ENCODE data around the gene BEND5.

Gene BEND5

DNA sequence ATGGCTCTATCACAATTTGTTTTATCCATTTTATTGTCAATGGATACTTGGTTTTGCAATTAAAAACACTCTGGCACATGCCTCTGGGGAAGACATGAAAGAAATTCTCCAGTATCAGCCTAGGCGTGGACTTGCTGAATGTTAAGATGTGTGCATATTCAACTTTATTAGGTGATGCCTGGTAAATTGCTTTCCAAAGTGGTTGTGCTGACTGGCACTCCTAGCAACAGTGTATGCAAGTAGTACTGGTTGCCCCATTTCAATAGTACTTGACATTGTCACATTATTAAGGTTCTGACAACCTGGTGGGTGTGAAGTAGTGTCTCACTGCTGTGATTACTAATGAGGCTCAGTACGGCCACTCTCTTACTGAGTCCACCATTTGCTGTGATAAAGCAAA, 48.1 kb downstream of the BEND5 start:
- no peak for DNase-seq
- no peak overlapping the region for H3K27ac ChIP-seq (ENCODE audit: insufficient read depth, low read length, poor library complexity, severe bottlenecking)
- no peaks in the 10 kb centered on the region for H3K4me1 ChIP-seq (ENCODE audit: control insufficient read depth, insufficient read depth, low read length, poor library complexity, severe bottlenecking)
- H3K4me3 ChIP-seq (ENCODE audit: insufficient read depth, low read depth, low read length, poor library complexity, severe bottlenecking) = no peak overlapping the region
- no peaks in the 10 kb centered on the region for H3K27me3 ChIP-seq (replicated peaks; ENCODE audit: control insufficient read depth, insufficient read depth, low read length, poor library complexity, severe bottlenecking)
- H3K9me3 ChIP-seq (ENCODE audit: control insufficient read depth, low read length) = no peaks in the 10 kb centered on the region
- no peaks in the 10 kb centered on the region for H3K36me3 ChIP-seq (ENCODE audit: control insufficient read depth, insufficient read depth, low read length)

DNA sequence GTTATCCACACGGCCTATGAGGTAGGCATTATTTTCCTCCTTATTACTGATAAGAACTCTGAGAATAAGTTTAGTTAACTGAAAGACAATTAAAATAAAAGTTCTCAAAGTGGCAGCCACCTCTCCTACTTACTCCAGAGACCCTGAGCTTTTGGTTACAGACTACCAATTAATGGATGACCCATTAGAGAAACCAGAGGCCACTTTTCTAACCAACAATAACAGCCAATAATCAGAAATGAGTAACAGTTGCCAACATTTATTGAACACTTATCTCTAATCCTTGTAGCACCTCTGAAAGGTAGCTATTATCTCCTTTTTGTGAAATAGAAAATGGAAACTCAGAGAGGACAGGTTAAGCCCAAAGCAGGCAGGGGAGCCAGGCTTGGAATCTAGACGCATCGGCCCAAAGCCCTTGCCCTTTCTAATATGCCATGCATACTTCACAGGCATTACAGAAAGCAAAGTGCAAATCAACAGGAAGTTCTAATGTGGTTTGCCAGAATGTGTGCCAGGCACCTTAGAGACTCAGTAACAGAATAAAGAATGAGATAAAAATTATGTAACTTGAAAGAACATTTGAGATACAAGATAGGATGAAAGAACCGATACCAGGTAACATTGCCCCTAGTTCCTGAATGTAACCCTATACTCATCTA, 50.0 kb downstream of the BEND5 start:
- no peak for DNase-seq
- H3K4me3 ChIP-seq (ENCODE audit: insufficient read depth, low read depth, low read length, poor library complexity, severe bottlenecking) = no peak overlapping the region
- H3K36me3 ChIP-seq (ENCODE audit: control insufficient read depth, insufficient read depth, low read length) = no peaks in the 10 kb centered on the region
- H3K9me3 ChIP-seq (ENCODE audit: control insufficient read depth, low read length) = no peaks in the 10 kb centered on the region
- no peaks in the 10 kb centered on the region for H3K27me3 ChIP-seq (replicated peaks; ENCODE audit: control insufficient read depth, insufficient read depth, low read length, poor library complexity, severe bottlenecking)
- H3K4me1 ChIP-seq (ENCODE audit: control insufficient read depth, insufficient read depth, low read length, poor library complexity, severe bottlenecking) = no peaks in the 10 kb centered on the region
- no peak overlapping the region for H3K27ac ChIP-seq (ENCODE audit: insufficient read depth, low read length, poor library complexity, severe bottlenecking)

DNA sequence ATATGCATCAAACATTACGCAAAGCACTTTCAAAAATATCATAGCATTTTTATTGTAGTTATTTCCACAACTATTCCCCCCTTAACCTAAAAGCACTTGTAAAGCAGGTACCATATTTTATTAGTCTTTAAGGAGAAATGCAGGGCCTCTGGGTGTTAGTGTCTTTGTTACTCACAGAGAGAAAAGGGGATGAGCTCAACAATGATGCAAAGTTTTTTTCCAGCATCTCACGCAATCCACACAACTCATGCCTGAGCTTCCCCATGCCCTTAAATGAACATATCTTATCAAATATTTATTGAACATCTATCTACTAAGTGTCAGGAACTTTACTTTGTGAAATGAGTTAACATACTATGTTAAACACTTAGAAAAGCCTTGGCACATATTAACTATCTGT, 50.6 kb downstream of the BEND5 start:
- H3K4me3 ChIP-seq (ENCODE audit: insufficient read depth, low read depth, low read length, poor library complexity, severe bottlenecking) = no peak overlapping the region
- no peak for DNase-seq
- no peaks in the 10 kb centered on the region for H3K36me3 ChIP-seq (ENCODE audit: control insufficient read depth, insufficient read depth, low read length)
- no peaks in the 10 kb centered on the region for H3K9me3 ChIP-seq (ENCODE audit: control insufficient read depth, low read length)
- H3K4me1 ChIP-seq (ENCODE audit: control insufficient read depth, insufficient read depth, low read length, poor library complexity, severe bottlenecking) = no peaks in the 10 kb centered on the region
- H3K27ac ChIP-seq (ENCODE audit: insufficient read depth, low read length, poor library complexity, severe bottlenecking) = no peak overlapping the region
- no peaks in the 10 kb centered on the region for H3K27me3 ChIP-seq (replicated peaks; ENCODE audit: control insufficient read depth, insufficient read depth, low read length, poor library complexity, severe bottlenecking)

DNA sequence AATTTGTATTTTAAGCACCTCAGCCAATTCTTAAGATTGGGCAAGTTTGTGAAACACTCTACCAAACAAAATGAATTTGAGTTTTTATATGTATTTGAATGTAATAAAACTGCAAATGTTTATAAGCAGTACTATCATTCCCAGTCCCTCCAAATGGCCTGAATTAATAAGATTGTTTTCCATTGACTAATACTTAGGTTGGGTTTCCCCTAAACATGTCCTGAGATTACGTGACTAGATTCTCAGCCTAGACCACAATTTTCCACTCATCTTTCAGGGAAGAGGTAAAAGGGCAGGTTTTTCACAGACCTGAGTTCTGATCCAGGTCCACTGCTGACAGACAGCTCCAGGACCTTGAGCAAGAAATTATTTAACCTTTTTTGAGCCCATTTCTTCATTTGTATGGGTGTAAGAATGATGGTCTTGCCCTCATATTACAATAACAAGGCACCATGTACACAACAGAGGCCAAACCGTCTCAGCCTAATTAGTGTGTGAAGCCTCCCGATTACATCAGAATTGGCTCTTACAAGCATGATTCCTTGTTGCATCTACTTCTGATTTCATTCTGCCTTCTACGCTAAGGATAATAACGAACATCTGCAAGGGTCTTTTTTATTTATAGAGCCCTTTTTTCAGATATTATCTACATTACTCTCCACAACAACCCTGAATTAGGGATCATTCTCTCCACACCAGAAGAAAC, 51.2 kb downstream of the BEND5 start:
- Histone ChIP-seq H3K9me3 (ENCODE audit: control insufficient read depth, low read length) (no peaks in the 10 kb centered on the region), H3K27me3 (replicated peaks; ENCODE audit: control insufficient read depth, insufficient read depth, low read length, poor library complexity, severe bottlenecking) (no peaks in the 10 kb centered on the region), H3K4me3 (ENCODE audit: insufficient read depth, low read depth, low read length, poor library complexity, severe bottlenecking) (no peak overlapping the region), H3K4me1 (ENCODE audit: control insufficient read depth, insufficient read depth, low read length, poor library complexity, severe bottlenecking) (no peaks in the 10 kb centered on the region), H3K36me3 (ENCODE audit: control insufficient read depth, insufficient read depth, low read length) (no peaks in the 10 kb centered on the region), H3K27ac (ENCODE audit: insufficient read depth, low read length, poor library complexity, severe bottlenecking) (no peak overlapping the region)
- no peak for DNase-seq

DNA sequence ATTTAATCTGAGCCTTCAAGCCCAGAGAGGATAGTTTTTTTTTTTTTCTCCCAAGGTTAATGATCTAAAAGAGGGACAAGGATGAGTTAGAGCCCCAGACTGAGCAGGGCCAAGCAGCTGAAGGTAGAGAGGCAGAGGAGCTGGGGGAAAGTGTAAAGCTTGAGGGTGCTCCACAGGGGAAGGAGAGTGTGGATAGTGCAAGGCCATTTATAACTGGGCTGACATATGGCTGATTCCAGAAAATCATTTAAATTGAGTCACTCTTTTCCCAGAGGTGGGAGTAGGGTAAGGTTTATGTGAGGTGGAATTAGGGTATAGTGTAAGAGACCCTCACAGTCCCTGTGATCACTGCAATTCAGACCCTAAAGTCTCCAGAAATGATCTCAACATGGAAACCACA, 55.8 kb downstream of the BEND5 start:
- H3K36me3 ChIP-seq (ENCODE audit: control insufficient read depth, insufficient read depth, low read length) = no peaks in the 10 kb centered on the region
- H3K4me3 ChIP-seq (ENCODE audit: insufficient read depth, low read depth, low read length, poor library complexity, severe bottlenecking) = no peak overlapping the region
- no peak for DNase-seq
- H3K27me3 ChIP-seq (replicated peaks; ENCODE audit: control insufficient read depth, insufficient read depth, low read length, poor library complexity, severe bottlenecking) = no peaks in the 10 kb centered on the region
- no peaks in the 10 kb centered on the region for H3K4me1 ChIP-seq (ENCODE audit: control insufficient read depth, insufficient read depth, low read length, poor library complexity, severe bottlenecking)
- no peak overlapping the region for H3K27ac ChIP-seq (ENCODE audit: insufficient read depth, low read length, poor library complexity, severe bottlenecking)
- H3K9me3 ChIP-seq (ENCODE audit: control insufficient read depth, low read length) = no peaks in the 10 kb centered on the region

DNA sequence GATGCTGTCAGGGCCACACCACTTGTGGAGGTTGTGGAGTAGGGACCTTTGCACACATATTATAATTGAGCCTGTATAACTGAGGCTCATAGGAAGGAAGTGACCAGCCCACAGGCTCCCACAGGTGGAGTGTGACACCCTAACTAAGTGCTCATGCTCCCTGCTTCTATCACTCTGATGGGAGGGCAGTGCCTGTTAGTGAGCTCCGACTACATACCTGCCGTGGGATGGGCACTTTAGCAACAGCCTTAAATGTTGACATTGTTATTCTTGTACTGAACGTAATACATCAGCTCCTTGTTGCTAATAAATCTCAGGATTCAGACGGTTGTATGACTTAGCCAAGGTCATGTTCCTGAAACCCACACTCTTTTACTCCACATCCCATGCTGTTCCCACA, 58.0 kb downstream of the BEND5 start:
- Histone ChIP-seq H3K27me3 (replicated peaks; ENCODE audit: control insufficient read depth, insufficient read depth, low read length, poor library complexity, severe bottlenecking) (no peaks in the 10 kb centered on the region), H3K27ac (ENCODE audit: insufficient read depth, low read length, poor library complexity, severe bottlenecking) (no peak overlapping the region), H3K4me3 (ENCODE audit: insufficient read depth, low read depth, low read length, poor library complexity, severe bottlenecking) (no peak overlapping the region), H3K9me3 (ENCODE audit: control insufficient read depth, low read length) (no peaks in the 10 kb centered on the region), H3K36me3 (ENCODE audit: control insufficient read depth, insufficient read depth, low read length) (no peaks in the 10 kb centered on the region), H3K4me1 (ENCODE audit: control insufficient read depth, insufficient read depth, low read length, poor library complexity, severe bottlenecking) (no peaks in the 10 kb centered on the region)
- DNase-seq = no peak

DNA sequence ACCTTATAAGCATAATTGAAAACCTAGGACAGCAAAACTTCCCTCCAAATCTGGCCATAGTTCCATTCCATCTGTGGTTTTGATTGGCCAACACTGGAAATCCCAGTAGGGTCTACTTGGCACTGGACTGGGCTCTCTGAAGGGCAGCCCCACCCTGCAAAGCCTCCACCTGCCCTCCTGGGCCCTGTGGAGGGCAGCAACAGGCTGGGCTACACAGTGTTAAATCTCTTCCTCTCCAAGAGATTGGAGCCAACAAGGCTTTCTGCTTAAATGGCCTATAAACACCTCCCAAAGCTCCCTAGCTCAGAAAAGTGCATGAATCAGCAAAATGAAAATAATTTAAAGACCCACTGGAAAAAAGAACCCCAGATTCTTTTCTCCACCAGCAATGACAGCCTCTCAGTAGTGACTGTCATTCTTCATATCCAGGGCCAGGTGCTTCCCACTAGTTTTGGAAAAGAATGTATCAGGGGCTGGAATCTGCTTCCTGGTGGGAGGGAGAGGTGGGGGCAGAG, 58.5 kb downstream of the BEND5 start:
- H3K4me1 ChIP-seq (ENCODE audit: control insufficient read depth, insufficient read depth, low read length, poor library complexity, severe bottlenecking) = no peaks in the 10 kb centered on the region
- H3K36me3 ChIP-seq (ENCODE audit: control insufficient read depth, insufficient read depth, low read length) = no peaks in the 10 kb centered on the region
- H3K27me3 ChIP-seq (replicated peaks; ENCODE audit: control insufficient read depth, insufficient read depth, low read length, poor library complexity, severe bottlenecking) = no peaks in the 10 kb centered on the region
- no peak for DNase-seq
- no peak overlapping the region for H3K27ac ChIP-seq (ENCODE audit: insufficient read depth, low read length, poor library complexity, severe bottlenecking)
- no peaks in the 10 kb centered on the region for H3K9me3 ChIP-seq (ENCODE audit: control insufficient read depth, low read length)
- no peak overlapping the region for H3K4me3 ChIP-seq (ENCODE audit: insufficient read depth, low read depth, low read length, poor library complexity, severe bottlenecking)

DNA sequence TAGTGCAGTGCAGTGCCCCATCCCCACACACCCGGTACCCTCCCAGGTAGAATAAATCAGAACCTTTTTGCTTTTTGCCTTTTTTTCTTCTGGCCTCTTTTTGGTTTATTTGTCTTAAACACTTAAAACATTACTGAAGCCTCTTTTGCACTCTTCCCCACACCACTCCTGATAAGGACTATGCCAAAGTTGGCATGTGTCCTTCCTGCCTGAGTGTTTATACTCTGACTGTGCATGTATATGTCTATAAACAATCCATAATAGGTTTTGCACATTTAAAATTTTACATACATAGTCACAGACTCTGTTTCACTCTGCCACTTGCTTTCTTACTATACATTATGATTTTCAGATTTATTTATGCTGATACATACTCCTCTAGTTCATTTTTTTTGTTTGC, 59.6 kb downstream of the BEND5 start:
- DNase-seq = no peak
- no peaks in the 10 kb centered on the region for H3K36me3 ChIP-seq (ENCODE audit: control insufficient read depth, insufficient read depth, low read length)
- H3K4me1 ChIP-seq (ENCODE audit: control insufficient read depth, insufficient read depth, low read length, poor library complexity, severe bottlenecking) = no peaks in the 10 kb centered on the region
- H3K4me3 ChIP-seq (ENCODE audit: insufficient read depth, low read depth, low read length, poor library complexity, severe bottlenecking) = no peak overlapping the region
- no peak overlapping the region for H3K27ac ChIP-seq (ENCODE audit: insufficient read depth, low read length, poor library complexity, severe bottlenecking)
- H3K9me3 ChIP-seq (ENCODE audit: control insufficient read depth, low read length) = no peaks in the 10 kb centered on the region
- H3K27me3 ChIP-seq (replicated peaks; ENCODE audit: control insufficient read depth, insufficient read depth, low read length, poor library complexity, severe bottlenecking) = no peaks in the 10 kb centered on the region

DNA sequence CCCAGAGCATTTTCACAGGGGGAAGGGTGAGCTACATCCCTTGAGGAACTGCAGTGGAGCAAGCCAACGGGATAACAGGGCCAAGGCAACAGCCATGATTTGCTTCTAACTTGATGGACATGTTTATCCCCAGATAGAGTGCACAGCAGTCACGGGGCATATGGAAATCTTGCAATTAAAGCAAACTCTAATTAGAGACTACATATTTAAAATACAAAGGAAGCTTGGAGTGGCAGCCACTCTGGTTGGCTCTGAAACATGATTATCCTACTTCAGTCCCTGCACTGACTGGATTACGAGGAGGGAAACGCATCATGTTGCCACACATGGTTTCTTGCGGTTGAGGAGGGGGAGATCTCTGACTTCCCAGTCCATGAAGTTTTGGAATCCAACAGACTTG, 60.8 kb downstream of the BEND5 start:
- DNase-seq = no peak
- Histone ChIP-seq H3K27me3 (replicated peaks; ENCODE audit: control insufficient read depth, insufficient read depth, low read length, poor library complexity, severe bottlenecking) (no peaks in the 10 kb centered on the region), H3K4me3 (ENCODE audit: insufficient read depth, low read depth, low read length, poor library complexity, severe bottlenecking) (no peak overlapping the region), H3K27ac (ENCODE audit: insufficient read depth, low read length, poor library complexity, severe bottlenecking) (no peak overlapping the region), H3K9me3 (ENCODE audit: control insufficient read depth, low read length) (no peaks in the 10 kb centered on the region), H3K36me3 (ENCODE audit: control insufficient read depth, insufficient read depth, low read length) (no peaks in the 10 kb centered on the region), H3K4me1 (ENCODE audit: control insufficient read depth, insufficient read depth, low read length, poor library complexity, severe bottlenecking) (no peaks in the 10 kb centered on the region)

DNA sequence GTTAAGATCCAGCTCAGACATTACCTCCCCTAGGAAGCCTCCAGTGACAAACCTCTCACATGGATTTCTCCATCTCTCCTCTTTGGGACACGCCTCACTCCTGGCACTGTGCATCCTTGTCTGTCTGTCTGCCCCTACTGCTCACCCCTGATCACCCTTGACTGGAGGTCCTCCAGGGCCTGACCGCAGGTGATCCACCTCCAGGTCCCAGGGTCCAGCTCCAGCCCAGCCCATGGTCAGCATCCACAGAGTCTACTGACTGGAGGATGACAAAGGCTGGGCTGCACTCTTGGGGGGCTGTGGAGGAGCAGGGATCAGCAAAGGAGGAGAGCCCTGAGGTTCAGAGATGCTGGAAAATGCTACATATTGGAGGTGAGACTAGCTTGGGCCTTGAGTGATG, 65.8 kb downstream of the BEND5 start:
- no peak overlapping the region for H3K27ac ChIP-seq (ENCODE audit: insufficient read depth, low read length, poor library complexity, severe bottlenecking)
- no peaks in the 10 kb centered on the region for H3K4me1 ChIP-seq (ENCODE audit: control insufficient read depth, insufficient read depth, low read length, poor library complexity, severe bottlenecking)
- no peak overlapping the region for H3K4me3 ChIP-seq (ENCODE audit: insufficient read depth, low read depth, low read length, poor library complexity, severe bottlenecking)
- H3K9me3 ChIP-seq (ENCODE audit: control insufficient read depth, low read length) = no peaks in the 10 kb centered on the region
- no peaks in the 10 kb centered on the region for H3K36me3 ChIP-seq (ENCODE audit: control insufficient read depth, insufficient read depth, low read length)
- no peak for DNase-seq
- H3K27me3 ChIP-seq (replicated peaks; ENCODE audit: control insufficient read depth, insufficient read depth, low read length, poor library complexity, severe bottlenecking) = no peaks in the 10 kb centered on the region
